HL-60 (cell line): ENCODE results near the gene STAT2.

Source experiments
- DNase-seq, 2 experiments: peaks; one replicate each; pipeline ENCODE4 v3.0.0-alpha.2; 2010 to 2020; ENCODE audit warnings: low read depth in 1 of 2, low spot score in 1 of 2
- H3K27ac ChIP-seq: fragments of 250-450 bp; sonication (Bioruptor Pico); replicated peaks from 2 replicates; pipeline ENCODE4 v1.5.1; 2020; ENCODE audit warnings: mild to moderate bottlenecking, moderate library complexity
- H3K27me3 ChIP-seq: fragments of 250-450 bp; sonication (Bioruptor Pico); 2 replicates; pipeline ENCODE4 v1.5.1; 2021; ENCODE audit warnings: mild to moderate bottlenecking, moderate library complexity; ENCODE audit not compliant: insufficient read depth, poor library complexity, severe bottlenecking
- H3K4me3 ChIP-seq: replicated peaks from 2 replicates; pipeline ENCODE4 v1.5.1; 2011; ENCODE audit warnings: mild to moderate bottlenecking, control low read depth, low read length; ENCODE audit not compliant: insufficient read depth
- GABPA ChIP-seq: IDR thresholded peaks from 2 replicates; pipeline ENCODE4 v1.6.1; 2012; ENCODE audit warnings: low read depth
- POLR2AphosphoS5 ChIP-seq: IDR thresholded peaks from 2 replicates; pipeline ENCODE4 v1.6.1; 2012; ENCODE audit warnings: low read depth
- REST ChIP-seq: IDR thresholded peaks from 2 replicates; pipeline ENCODE4 v1.6.1; 2012; ENCODE audit warnings: low read depth; ENCODE audit not compliant: insufficient replicate concordance
- SPI1 ChIP-seq: IDR thresholded peaks from 2 replicates; pipeline ENCODE4 v1.6.1; 2012; ENCODE audit warnings: low read depth, mild to moderate bottlenecking, borderline replicate concordance
- TF ChIP-seq, protein P1 (sequence below): IDR thresholded peaks from one replicate; pipeline ENCODE4 v1.5.1; 2011; ENCODE audit warnings: low read length, control low read depth, inconsistent platforms; ENCODE audit not compliant: insufficient read depth

Gene STAT2

GRCh38 chr12:56297400-56297799 is 62.5 kb downstream of the STAT2 start:
- no peak for TF ChIP-seq REST
- no peak for TF ChIP-seq POLR2AphosphoS5
- TF ChIP-seq, protein P1, sequence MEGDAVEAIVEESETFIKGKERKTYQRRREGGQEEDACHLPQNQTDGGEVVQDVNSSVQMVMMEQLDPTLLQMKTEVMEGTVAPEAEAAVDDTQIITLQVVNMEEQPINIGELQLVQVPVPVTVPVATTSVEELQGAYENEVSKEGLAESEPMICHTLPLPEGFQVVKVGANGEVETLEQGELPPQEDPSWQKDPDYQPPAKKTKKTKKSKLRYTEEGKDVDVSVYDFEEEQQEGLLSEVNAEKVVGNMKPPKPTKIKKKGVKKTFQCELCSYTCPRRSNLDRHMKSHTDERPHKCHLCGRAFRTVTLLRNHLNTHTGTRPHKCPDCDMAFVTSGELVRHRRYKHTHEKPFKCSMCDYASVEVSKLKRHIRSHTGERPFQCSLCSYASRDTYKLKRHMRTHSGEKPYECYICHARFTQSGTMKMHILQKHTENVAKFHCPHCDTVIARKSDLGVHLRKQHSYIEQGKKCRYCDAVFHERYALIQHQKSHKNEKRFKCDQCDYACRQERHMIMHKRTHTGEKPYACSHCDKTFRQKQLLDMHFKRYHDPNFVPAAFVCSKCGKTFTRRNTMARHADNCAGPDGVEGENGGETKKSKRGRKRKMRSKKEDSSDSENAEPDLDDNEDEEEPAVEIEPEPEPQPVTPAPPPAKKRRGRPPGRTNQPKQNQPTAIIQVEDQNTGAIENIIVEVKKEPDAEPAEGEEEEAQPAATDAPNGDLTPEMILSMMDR: no peak
- no peak for TF ChIP-seq GABPA
- TF ChIP-seq SPI1: no peak
- Histone ChIP-seq H3K27ac (peak overlapping the region; percentile 6), H3K4me3 (no peak overlapping the region), H3K27me3 (no peaks in the 10 kb centered on the region)
- DNase-seq: no peak

GRCh38 chr12:56296295-56296694 is 63.6 kb downstream of the STAT2 start:
- Histone ChIP-seq H3K4me3 (no peak overlapping the region), H3K27ac (no peak overlapping the region; the same call in 1 of the 2 replicates), H3K27me3 (no peaks in the 10 kb centered on the region)
- TF ChIP-seq GABPA (no peak), POLR2AphosphoS5 (no peak), SPI1 (no peak), REST (no peak)
- TF ChIP-seq, protein P1: no peak
- DNase-seq: peak in 1 of 2 experiments; percentile 39

DNA sequence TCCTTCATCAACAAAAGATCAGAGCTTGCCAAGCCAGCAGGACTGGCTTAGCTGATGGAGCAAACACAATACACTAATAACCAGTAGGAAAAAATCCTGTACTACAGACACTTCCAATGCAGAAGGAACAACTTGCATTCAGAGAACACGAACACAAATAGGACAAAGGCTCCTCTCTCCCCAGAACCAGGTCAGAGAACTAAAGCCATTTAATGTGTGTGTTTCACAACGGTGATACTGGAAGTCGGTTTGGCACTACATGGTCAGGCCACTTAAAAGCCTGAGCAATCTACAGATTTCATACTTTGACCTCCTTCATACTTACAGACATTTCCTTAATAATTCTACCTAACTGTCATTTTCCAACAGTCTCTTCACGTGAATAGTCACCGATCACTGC is 66.1 kb downstream of the STAT2 start:
- no peak for TF ChIP-seq GABPA
- no peak overlapping the region for H3K27ac ChIP-seq
- no peak overlapping the region for H3K4me3 ChIP-seq
- H3K27me3 ChIP-seq: no peaks in the 10 kb centered on the region
- no peak for DNase-seq
